Right atrium auricular region (tissue), 2 donors: Measurements from ENCODE around the gene POU2AF1. TPM values are rescaled to one million over a fixed set of nuclear protein-coding genes. Genes with fewer than 3 reads are reported as not detected.

Experiments
- DNase-seq: peaks from one replicate; pipeline ENCODE4 v3.0.0-alpha.2; 2019; ENCODE audit warnings: low spot score
- H3K27ac ChIP-seq, 2 donors: fragments of 200-600 bp; sonication (generic); 1 replicate in 1 of 2; 2 replicates in 1 of 2; pipeline ENCODE4 v1.5.1; 2016 to 2019
- H3K27me3 ChIP-seq, 2 donors: fragments of 200-600 bp; sonication (generic); one replicate each; pipeline versions ENCODE4 v1.5.1 to v1.6.0; 2017 to 2019
- H3K36me3 ChIP-seq: fragments of 200-600 bp; sonication (generic); one replicate; pipeline ENCODE4 v1.5.1; 2016
- H3K4me1 ChIP-seq, 2 donors: fragments of 200-600 bp; sonication (generic); one replicate each; pipeline versions ENCODE4 v1.5.1 to v1.6.0; 2017 to 2019
- H3K4me3 ChIP-seq, 2 donors: fragments of 200-600 bp; sonication (generic); 1 replicate in 1 of 2; 2 replicates in 1 of 2; pipeline ENCODE4 v1.5.1; 2017 to 2019; ENCODE audit warnings: mild to moderate bottlenecking in 1 of 2, moderate library complexity in 1 of 2
- H3K9me3 ChIP-seq, 2 donors: fragments of 200-600 bp; sonication (generic); one replicate each; pipeline ENCODE4 v1.5.1; 2019
- microRNA-seq, 2 donors: library from miRNA; unstranded; fragments of <30 nt; microRNA quantifications; one replicate each; pipeline ENCODE4, GENCODE V29; 2016 to 2017; ENCODE audit warnings: borderline number of aligned reads in 2 of 2, borderline replicate concordance in 1 of 2
- total RNA-seq, 2 donors: library from RNA; depleted of rRNA; stranded (reverse); fragments of >200 nt; gene quantifications; one replicate each; pipeline ENCODE4 v1.1.0, GENCODE V29; 2016
- TF ChIP-seq, protein P1 (sequence below), 2 donors: fragments of 200-600 bp; sonication (generic); IDR thresholded peaks; one replicate each; pipeline ENCODE4 v1.5.1; 2019; ENCODE audit warnings: antibody characterized with exemption in 2 of 2

Gene POU2AF1
- total RNA-seq, 2 donors from 2014 or later = 0.11 to 1.6 TPM

DNA sequence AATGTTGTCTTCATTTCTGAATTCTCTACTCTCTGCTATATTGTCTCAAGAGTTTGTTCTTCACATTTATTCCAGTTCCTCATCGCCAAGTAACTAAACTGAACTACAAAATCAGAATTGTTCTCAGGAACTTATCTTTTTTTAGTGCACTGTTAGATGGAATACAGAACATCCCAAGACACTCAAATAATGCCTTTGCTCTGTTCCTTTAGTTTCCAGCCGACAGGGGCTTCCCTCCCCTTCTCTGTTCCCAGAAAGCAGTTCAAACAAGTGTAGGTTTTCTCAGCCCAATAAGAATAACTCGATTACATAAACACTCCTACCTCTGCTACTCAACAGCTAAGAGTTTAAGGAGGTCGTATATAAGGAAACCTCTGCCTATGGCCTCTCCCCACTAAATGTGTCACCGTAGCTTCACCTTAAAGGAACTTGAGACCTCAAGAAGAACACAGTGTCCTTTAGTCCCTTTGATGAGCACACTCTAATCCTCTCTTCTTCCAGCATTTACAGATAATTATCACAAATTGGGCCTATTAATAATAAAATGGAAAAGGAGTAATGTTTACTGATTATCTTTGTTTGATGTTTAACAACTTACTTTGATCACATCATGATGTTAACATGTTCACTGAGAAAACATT lies 73.8 kb downstream of the POU2AF1 start:
- Histone ChIP-seq H3K27ac (no peak overlapping the region), H3K36me3 (no peaks in the 10 kb centered on the region), H3K4me1 (no peaks in the 10 kb centered on the region), H3K27me3 (no peaks in the 10 kb centered on the region), H3K4me3 (no peak overlapping the region), H3K9me3 (no peaks in the 10 kb centered on the region)
- DNase-seq = no peak
- TF ChIP-seq, protein P1, sequence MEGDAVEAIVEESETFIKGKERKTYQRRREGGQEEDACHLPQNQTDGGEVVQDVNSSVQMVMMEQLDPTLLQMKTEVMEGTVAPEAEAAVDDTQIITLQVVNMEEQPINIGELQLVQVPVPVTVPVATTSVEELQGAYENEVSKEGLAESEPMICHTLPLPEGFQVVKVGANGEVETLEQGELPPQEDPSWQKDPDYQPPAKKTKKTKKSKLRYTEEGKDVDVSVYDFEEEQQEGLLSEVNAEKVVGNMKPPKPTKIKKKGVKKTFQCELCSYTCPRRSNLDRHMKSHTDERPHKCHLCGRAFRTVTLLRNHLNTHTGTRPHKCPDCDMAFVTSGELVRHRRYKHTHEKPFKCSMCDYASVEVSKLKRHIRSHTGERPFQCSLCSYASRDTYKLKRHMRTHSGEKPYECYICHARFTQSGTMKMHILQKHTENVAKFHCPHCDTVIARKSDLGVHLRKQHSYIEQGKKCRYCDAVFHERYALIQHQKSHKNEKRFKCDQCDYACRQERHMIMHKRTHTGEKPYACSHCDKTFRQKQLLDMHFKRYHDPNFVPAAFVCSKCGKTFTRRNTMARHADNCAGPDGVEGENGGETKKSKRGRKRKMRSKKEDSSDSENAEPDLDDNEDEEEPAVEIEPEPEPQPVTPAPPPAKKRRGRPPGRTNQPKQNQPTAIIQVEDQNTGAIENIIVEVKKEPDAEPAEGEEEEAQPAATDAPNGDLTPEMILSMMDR (IDR thresholded peaks at IDR 0.05) = no peak

DNA sequence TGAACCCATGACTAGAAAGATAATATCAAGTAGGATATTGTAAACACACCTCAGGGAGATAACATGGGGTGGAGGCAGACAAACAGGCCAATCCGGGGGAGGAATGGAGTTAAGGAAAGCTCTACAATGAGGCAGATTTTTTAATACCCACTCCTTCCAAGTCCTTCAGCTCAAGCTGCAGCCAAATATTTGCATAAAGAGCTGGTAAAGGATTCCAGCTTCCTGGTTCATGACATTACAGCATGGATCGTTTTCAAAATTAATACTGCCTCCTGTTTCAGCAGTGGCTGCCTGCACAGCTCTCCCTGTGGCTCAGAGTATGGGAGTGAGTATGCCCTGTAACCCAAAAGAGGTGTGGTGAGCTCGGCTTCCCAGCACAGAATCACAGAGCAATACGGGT lies 75.6 kb downstream of the POU2AF1 start:
- no peak overlapping the region for H3K4me3 ChIP-seq
- H3K27ac ChIP-seq = no peak overlapping the region
- peaks cover 0 to 15% of the 10 kb centered on the region in 2 donors for H3K4me1 ChIP-seq
- H3K9me3 ChIP-seq = no peaks in the 10 kb centered on the region
- H3K27me3 ChIP-seq = no peaks in the 10 kb centered on the region
- no peak for DNase-seq
- no peaks in the 10 kb centered on the region for H3K36me3 ChIP-seq
- TF ChIP-seq, protein P1 (IDR thresholded peaks at IDR 0.05) = no peak

DNA sequence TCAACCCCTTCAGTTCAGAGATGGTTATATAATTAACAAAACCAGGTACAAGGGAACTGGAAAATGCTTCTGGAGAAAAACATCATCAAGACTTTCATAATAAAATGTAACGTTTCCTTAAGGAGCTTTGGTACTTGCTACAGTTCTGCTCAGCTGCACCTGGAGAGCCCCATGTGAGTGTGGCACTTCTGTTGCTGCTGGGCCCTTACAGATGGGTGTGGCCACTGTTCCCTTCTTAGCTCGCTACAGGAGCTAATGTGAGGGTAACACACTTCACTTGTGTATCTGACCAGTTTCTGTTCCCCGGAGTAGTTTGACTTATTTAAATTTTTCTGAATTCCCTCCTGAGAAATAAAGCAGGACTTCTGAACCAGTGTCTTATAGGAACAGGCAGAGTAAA lies 76.8 kb downstream of the POU2AF1 start:
- no peak for DNase-seq
- no peaks in the 10 kb centered on the region for H3K9me3 ChIP-seq
- TF ChIP-seq, protein P1 (IDR thresholded peaks at IDR 0.05) = no peak
- H3K27me3 ChIP-seq = no peaks in the 10 kb centered on the region
- H3K4me1 ChIP-seq = peaks cover 0 to 18% of the 10 kb centered on the region in 2 donors
- H3K27ac ChIP-seq = no peak overlapping the region
- no peak overlapping the region for H3K4me3 ChIP-seq
- no peaks in the 10 kb centered on the region for H3K36me3 ChIP-seq

Small RNA genes within 50 kb of the gene (microRNA-seq; reads per million reads assigned to microRNA genes)
- 0 reads per million in 2 donors for gene MIR4491

Other genes starting within 250 kb of the POU2AF1 start
- not detected for gene POU2AF2, start 133.6 kb downstream of the POU2AF1 start, total RNA-seq
- gene POU2AF3, start 80.7 kb downstream of the POU2AF1 start, total RNA-seq = under 1 TPM in 1 of 2 donors, not detected in 1; 0.47 TPM
- gene BTG4, start 133.1 kb upstream of the POU2AF1 start, total RNA-seq = not detected
- not detected for gene HOATZ, start 135.5 kb upstream of the POU2AF1 start, total RNA-seq
- 10 to 100 TPM in 1 of 2 donors, 1 to 10 TPM in 1; 5.9 to 12.3 TPM for gene LAYN, start 161.4 kb upstream of the POU2AF1 start, total RNA-seq
- gene SIK2, start 223.2 kb upstream of the POU2AF1 start, total RNA-seq = 10 to 100 TPM; 23.5 to 28.0 TPM